Skin epidermis (tissue), 12 donors: ENCODE results near the gene FXYD5.
A peak's percentile ranks its signal among the peaks of the same experiment; 100 is the strongest.

Source experiments
- H3K27ac ChIP-seq, 21 experiments: fragments of 200-600 bp; sonication (generic) in 11 of 21; one replicate each; pipeline ENCODE4 v1.5.0; 2020; ENCODE audit warnings: mild to moderate bottlenecking in 3 of 21, inconsistent platforms in 2 of 21, moderate library complexity in 2 of 21
- H3K4me3 ChIP-seq, 7 experiments: fragments of 200-600 bp; sonication (generic) in 2 of 7; one replicate each; pipeline ENCODE4 v1.5.0; 2020; ENCODE audit warnings: inconsistent platforms in 2 of 7, mild to moderate bottlenecking in 2 of 7, moderate library complexity in 1 of 7

FXYD5 gene

GRCh38 chr19:35133826-35134225 lies 20.7 kb upstream of the FXYD5 start:
- Histone ChIP-seq H3K4me3 (peak overlapping the region in 1 of 7 experiments; percentile 1), H3K27ac (peak overlapping the region in 5 of 21 experiments; percentile 50 to 78 (median 65))

GRCh38 chr19:35134601-35135242 lies 19.8 kb upstream of the FXYD5 start, which contains the start of gene LGI4:
Gene LGI4 (minus strand): TSS chr19:35135059. CDS start chr19:35134680, 379 bp downstream.
- peak within 1 kb of the TSS in 2 of 7 experiments; percentile 1 to 11 for H3K4me3 ChIP-seq

GRCh38 chr19:35135389-35135909 lies 19.1 kb upstream of the FXYD5 start:
- peak overlapping the region in 13 of 21 experiments; percentile 18 to 78 (median 47) for H3K27ac ChIP-seq

More at GRCh38 chr19:35134601-35135242, 19.8 kb upstream of the FXYD5 start, which contains the start of gene LGI4:
- peak within 1 kb of the TSS in 14 of 21 experiments; percentile 30 to 78 (median 48) for H3K27ac ChIP-seq

GRCh38 chr19:35136231-35136630 lies 18.3 kb upstream of the FXYD5 start:
- peak overlapping the region in 3 of 21 experiments; percentile 55 to 93 (median 90) for H3K27ac ChIP-seq
- no peak overlapping the region for H3K4me3 ChIP-seq

More at GRCh38 chr19:35135389-35135909, 19.1 kb upstream of the FXYD5 start:
- H3K4me3 ChIP-seq, result peak overlapping the region in 1 of 7 experiments; percentile 11

GRCh38 chr19:35136977-35137702 lies 17.4 kb upstream of the FXYD5 start:
- Histone ChIP-seq H3K27ac (peak overlapping the region in 8 of 21 experiments; percentile 8 to 93 (median 40)), H3K4me3 (no peak overlapping the region)

GRCh38 chr19:35138305-35138892 lies 16.1 kb upstream of the FXYD5 start, which contains the start of gene FXYD1:
Gene FXYD1 (plus strand): TSS chr19:35138824. CDS start chr19:35140080, 1,256 bp downstream.
- Histone ChIP-seq H3K27ac (peak within 1 kb of the TSS; percentile 27 to 93 (median 70)), H3K4me3 (peak within 1 kb of the TSS in 2 of 7 experiments; percentile 17 to 34)

GRCh38 chr19:35140207-35140961 lies 14.2 kb upstream of the FXYD5 start:
- peak overlapping the region in 16 of 21 experiments; percentile 27 to 93 (median 67) for H3K27ac ChIP-seq
- H3K4me3 ChIP-seq, result peak overlapping the region in 3 of 7 experiments; percentile 16 to 34 (median 17)

- H3K4me3 ChIP-seq, result peak overlapping the region in 5 of 7 experiments; percentile 4 to 34 (median 17)
- H3K27ac ChIP-seq, result peak overlapping the region in 10 of 21 experiments; percentile 52 to 93 (median 76)
Measured at GRCh38 chr19:35140962-35141836, 13.3 kb upstream of the FXYD5 start.

GRCh38 chr19:35141837-35142605 lies 12.5 kb upstream of the FXYD5 start:
- peak overlapping the region in 5 of 21 experiments; percentile 8 to 44 (median 24) for H3K27ac ChIP-seq
- H3K4me3 ChIP-seq, result peak overlapping the region in 3 of 7 experiments; percentile 4 to 28 (median 10)

- H3K4me3 ChIP-seq, result peak overlapping the region in 3 of 7 experiments; percentile 2 to 9 (median 8)
Measured at GRCh38 chr19:35142606-35143230, 11.8 kb upstream of the FXYD5 start.

GRCh38 chr19:35143231-35143715 lies 11.3 kb upstream of the FXYD5 start, which contains the start of gene FXYD7:
Gene FXYD7 (plus strand): TSS chr19:35143255. CDS start chr19:35143334, 79 bp downstream.
- peak within 1 kb of the TSS in 4 of 21 experiments; percentile 3 to 26 (median 16) for H3K27ac ChIP-seq

More at GRCh38 chr19:35142606-35143230, 11.8 kb upstream of the FXYD5 start:
- H3K27ac ChIP-seq, result peak overlapping the region in 4 of 21 experiments; percentile 3 to 26 (median 16)

GRCh38 chr19:35143818-35144217 lies 10.7 kb upstream of the FXYD5 start:
- no peak overlapping the region for H3K4me3 ChIP-seq
- no peak overlapping the region for H3K27ac ChIP-seq

More at GRCh38 chr19:35143231-35143715, 11.3 kb upstream of the FXYD5 start, which contains the start of gene FXYD7:
- peak within 1 kb of the TSS in 3 of 7 experiments; percentile 2 to 9 (median 8) for H3K4me3 ChIP-seq

- H3K4me3 ChIP-seq, result no peak overlapping the region
- no peak overlapping the region for H3K27ac ChIP-seq
Measured at GRCh38 chr19:35144259-35144599, 10.3 kb upstream of the FXYD5 start.

- H3K27ac ChIP-seq, result no peak overlapping the region
Measured at GRCh38 chr19:35144600-35145436, 9.7 kb upstream of the FXYD5 start.

GRCh38 chr19:35146746-35147459 lies 7.6 kb upstream of the FXYD5 start:
- Histone ChIP-seq H3K4me3 (no peak overlapping the region), H3K27ac (no peak overlapping the region)

More at GRCh38 chr19:35144600-35145436, 9.7 kb upstream of the FXYD5 start:
- no peak overlapping the region for H3K4me3 ChIP-seq
